ENCODE data around the gene BCAS3.
"Not testable (repeated sequence)": the region's sequence is repeated elsewhere in the genome, so short reads cannot be mapped to it uniquely, and the experiment has no call there.

Gene BCAS3

GRCh38 chr17:60939318-60939717 lies 261.7 kb downstream of the BCAS3 start:
- DNase-seq (ENCODE audit: low spot score) = no peak

DNA sequence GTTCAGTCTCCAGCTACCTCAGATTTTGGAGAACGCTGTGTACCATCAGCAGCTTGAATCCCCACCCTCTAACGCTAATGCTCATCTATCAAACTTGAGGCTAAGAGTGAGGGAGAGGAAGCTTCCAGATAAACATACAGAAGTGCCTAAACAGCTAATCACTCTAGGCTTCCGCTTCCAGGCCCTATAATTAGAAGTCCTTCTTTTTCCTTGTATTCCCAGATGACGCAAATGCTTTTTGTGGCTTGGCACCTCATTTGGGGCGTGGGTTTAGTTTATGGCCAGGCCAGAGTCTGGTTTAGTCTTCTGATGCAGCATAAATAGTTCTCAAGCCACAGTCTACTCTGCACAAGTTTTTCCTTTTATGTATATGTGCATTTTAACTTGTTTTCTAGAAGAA lies 263.4 kb downstream of the BCAS3 start:
- DNase-seq (ENCODE audit: low spot score) = no peak

DNA sequence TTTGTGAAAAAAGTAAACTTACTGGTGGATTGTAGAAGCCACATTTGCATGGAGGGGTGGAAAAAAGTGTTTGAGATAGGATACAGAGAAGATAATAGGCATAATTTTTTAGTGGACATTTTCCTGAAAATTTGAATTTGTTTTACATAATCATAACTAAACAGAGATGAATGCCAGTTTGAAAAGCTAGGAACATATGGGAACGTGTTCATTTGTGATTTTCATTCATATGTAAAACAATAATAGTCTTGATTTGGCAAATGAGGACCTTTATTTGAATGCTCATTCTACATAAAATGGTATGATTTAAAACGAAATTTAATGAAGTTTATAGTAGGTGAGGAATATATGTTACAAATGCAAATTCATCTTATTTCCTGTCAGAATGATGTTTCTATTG lies 263.9 kb downstream of the BCAS3 start:
- DNase-seq (ENCODE audit: low spot score) = no peak

DNA sequence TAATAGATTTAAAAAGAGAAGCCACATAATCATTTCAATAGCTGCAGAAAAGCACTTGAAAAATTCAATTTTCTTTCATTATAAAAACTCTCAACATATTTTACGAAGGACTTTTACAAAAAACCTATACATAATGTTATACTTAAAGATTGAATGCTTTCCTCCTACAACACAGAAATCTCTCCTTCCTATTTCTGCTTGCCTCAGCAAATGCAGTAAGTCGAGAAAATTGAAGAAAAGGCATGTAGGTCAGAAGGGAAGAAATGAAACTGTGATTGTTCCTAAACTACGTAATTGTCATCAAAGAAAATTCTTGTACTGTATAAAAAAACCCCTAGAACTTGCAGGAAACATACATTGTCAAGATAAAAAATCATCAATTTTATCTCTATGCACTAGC lies 267.1 kb downstream of the BCAS3 start:
- no peak for DNase-seq (ENCODE audit: low spot score)

- DNase-seq (ENCODE audit: low spot score) = no peak
Measured at GRCh38 chr17:60947100-60947499, 269.4 kb downstream of the BCAS3 start.

DNA sequence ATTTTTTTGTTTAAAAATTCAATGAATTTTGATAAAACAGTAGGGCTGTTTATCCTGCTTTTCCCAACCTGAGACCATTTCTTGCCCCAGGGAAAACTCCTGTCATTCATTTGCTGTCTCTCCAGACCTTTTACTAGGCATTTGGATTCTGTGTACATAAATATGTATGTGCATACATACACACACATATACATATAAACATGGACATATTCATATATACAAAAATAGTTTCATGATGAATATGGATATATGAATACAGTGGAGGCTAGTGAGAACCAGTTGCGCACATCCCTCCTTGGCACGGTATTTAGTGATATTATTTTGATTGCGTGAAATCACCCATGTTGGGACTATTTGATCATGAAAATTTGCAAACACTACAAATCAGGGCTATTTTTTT lies 269.9 kb downstream of the BCAS3 start:
- no peak for DNase-seq (ENCODE audit: low spot score)

DNA sequence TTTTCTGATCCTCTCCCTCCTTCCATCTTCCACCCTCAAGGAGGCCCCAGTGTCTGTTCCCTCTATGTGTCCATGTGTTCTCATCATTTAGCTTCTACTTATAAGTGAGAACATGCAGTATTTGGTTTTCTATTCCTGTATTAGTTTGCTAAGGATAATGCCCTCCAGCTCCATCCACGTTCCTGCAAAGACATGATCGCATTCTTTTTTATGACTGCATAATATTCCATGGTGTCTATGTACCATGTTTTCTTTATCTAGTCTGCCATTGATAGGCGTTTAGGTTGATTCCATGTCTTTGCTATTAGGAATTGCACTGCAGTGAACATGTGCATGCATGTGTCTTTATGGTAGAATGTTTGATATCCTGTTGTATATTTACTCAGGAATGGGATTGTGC lies 275.1 kb downstream of the BCAS3 start:
- DNase-seq (ENCODE audit: low spot score) = no peak

GRCh38 chr17:60959011-60959410 lies 281.4 kb downstream of the BCAS3 start:
- DNase-seq (ENCODE audit: low spot score) = no peak

GRCh38 chr17:60959696-60960095 lies 282.0 kb downstream of the BCAS3 start:
- DNase-seq (ENCODE audit: low spot score) = no peak

DNA sequence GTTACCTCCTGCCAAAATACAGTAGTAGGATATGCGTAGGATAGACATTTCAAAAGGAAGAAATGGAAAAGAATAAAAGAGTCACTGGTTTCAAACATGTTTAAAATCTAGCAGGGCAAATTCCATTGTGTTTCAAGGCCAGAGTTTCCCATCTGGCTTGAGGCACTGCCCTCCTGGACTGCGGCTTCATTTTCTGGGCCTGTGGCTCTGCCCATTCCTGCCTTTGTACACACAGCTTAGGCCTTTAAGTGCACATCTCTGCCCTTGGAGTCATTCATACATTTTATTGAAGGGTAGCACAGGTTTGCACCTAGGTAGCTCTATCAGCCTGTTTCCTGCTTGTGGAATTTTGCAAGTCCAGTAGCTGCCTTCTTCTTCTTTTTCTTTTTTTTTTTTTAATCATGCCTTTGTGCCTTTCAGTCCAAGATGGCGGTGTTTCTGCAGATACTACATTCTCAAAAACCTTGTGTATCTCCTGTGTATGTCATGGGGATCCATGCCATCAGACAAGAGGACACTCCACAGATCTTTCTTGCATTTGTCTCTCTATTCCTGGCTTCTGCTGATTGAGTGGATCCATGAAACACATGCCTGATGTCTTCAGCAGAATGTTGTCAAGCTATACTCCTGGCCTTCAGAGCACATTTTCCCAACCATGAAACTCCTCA lies 282.9 kb downstream of the BCAS3 start:
- DNase-seq (ENCODE audit: low spot score) = no peak

DNA sequence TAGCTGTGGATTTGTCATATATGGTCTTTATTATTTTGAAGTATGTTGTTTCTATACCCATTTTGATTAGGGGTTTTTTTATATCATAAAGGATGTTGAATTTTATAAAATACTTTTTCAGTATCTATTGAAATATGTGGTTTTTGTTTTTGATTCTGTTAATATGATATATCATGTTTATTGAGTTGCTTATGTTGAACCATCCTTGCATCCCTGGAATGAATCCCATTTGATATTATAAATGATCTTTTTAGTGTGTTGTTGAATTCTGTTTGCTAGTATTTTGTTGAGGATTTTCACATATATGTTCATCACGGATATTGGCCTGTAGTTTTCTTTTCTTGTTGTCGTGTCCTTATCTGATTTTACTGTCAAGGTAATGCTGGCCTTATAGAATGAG lies 286.5 kb downstream of the BCAS3 start:
- DNase-seq (ENCODE audit: low spot score) = no peak

DNA sequence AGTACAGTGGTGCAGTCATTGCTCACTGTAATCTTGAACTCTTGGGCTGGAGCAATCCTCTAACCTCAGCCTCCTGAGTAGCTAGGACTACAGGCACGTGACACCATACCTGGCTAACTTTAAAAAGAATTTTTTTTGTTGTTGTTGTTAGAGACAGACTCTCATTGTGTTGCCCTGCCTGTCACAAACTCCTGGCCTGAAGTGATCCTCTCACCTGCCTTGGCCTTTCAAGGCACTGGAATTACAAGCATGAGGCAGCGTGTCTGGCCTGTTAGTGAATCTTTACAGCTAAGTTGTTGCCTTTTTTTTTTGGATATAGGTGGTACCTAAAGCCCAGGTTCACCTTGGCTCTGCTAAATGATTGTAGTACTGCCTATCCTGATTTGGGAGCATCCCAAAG lies 290.6 kb downstream of the BCAS3 start:
- DNase-seq (ENCODE audit: low spot score) = no peak

- no peak for DNase-seq (ENCODE audit: low spot score)
Measured at GRCh38 chr17:60969500-60970037, 291.9 kb downstream of the BCAS3 start.

- no peak for DNase-seq (ENCODE audit: low spot score)
Measured at GRCh38 chr17:60970741-60971140, 293.1 kb downstream of the BCAS3 start.

- peak; percentile 37 for DNase-seq (ENCODE audit: low spot score)
Measured at GRCh38 chr17:60971515-60972369, 294.1 kb downstream of the BCAS3 start.

DNA sequence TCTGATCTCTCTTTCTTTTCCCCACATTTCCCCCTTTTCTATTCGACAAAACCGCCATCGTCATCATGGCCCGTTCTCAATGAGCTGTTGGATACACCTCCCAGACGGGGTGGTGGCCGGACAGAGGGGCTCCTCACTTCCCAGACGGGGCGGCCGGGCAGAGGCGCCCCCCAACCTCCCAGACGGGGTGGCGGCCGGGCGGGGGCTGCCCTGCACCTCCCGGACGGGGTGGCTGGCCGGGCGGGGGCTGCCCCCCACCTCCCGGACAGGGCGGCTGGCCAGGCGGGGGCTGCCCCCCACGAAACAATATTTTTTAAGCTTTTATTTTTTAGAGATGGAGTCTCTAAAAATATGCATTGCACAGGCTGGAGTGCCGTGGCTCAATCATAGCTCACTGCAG lies 299.2 kb downstream of the BCAS3 start:
- DNase-seq (ENCODE audit: low spot score) = not testable (repeated sequence)

GRCh38 chr17:60989379-60989778 lies 311.7 kb downstream of the BCAS3 start:
- DNase-seq (ENCODE audit: low spot score) = no peak

- no peak for DNase-seq (ENCODE audit: low spot score)
Measured at GRCh38 chr17:60989846-60990245, 312.2 kb downstream of the BCAS3 start.

DNA sequence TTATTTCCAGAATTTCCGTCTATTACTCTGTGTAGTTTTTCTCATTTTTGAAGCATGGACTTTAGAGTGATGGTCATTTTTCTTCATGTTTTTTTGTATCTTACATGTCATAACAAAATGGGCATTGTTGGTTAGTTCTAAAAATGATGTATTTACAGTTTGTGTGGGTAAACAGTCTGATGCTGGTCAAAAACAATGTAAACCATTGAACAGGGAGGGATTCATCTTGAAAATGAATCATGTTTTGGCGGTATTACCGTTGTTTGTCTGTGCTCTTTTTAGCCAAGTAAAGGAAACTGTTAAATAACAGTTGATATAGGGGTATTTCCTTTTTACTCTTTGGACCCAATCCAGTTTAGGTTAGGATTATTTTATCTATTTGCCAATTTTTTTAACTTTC lies 315.8 kb downstream of the BCAS3 start:
- no peak for DNase-seq (ENCODE audit: low spot score)

GRCh38 chr17:60995680-60996079 lies 318.0 kb downstream of the BCAS3 start:
- no peak for DNase-seq (ENCODE audit: low spot score)

DNA sequence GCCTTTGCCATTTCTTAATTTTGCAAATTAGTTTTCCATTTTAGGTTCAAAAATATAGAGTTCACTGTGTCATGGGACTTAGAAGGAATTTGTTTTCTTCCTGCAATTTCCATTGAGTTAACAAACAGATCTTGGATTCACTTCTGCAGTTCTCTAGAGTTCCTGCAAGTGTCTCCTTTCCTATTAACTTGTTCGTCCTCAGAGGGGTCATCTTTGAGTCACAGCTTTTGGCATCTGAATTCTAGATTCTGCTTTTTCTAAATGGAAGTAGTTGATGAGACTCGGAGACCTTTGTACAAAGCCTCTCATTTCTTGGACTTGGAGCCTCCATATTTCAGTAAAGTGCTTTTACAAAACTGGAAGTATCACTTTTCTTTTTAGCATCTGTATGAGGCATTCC lies 323.3 kb downstream of the BCAS3 start:
- DNase-seq (ENCODE audit: low spot score) = no peak

- DNase-seq (ENCODE audit: low spot score) = peak; percentile 14
Measured at GRCh38 chr17:61002316-61002736, 324.7 kb downstream of the BCAS3 start.

- DNase-seq (ENCODE audit: low spot score) = no peak
Measured at GRCh38 chr17:61005358-61005757, 327.7 kb downstream of the BCAS3 start.

All from CD4-positive, alpha-beta T cell treated with Interleukin-15 for 4 hours (primary cell).